Natural killer cell treated with Interleukin-12 subunit alpha and Interleukin-12 subunit beta and Interleukin-15 and Interleukin-18, amount 100 ng/mL, for 72 hours (primary cell): ENCODE results near the gene PTPRCAP. TPM values are rescaled to one million over a fixed set of nuclear protein-coding genes. Genes with fewer than 3 reads are reported as not detected.
A peak's percentile ranks its signal among the peaks of the same experiment; 100 is the strongest.

Experiments
- ATAC-seq, 2 donors: fragments of 150-1000 bp; cut with Tn5 transposase in 1 of 2; sonication (Bioruptor Pico), chemical (Tn5 transposase) in 1 of 2; 2 replicates each; pipeline ENCODE4 v1.10.0; 2021
- DNase-seq: peaks from one replicate; pipeline ENCODE4 v3.0.0; 2022; ENCODE audit warnings: low spot score
- H3K27ac Mint-ChIP-seq, 2 donors: 1 replicate in 1 of 2; 2 replicates in 1 of 2; pipeline ENCODE4 v1.8.0; 2022; ENCODE audit warnings: mixed read lengths in 2 of 2, mild to moderate bottlenecking in 1 of 2, moderate library complexity in 1 of 2
- H3K27me3 Mint-ChIP-seq, 2 donors: 1 replicate in 1 of 2; 2 replicates in 1 of 2; pipeline ENCODE4 v1.8.0; 2022; ENCODE audit warnings: mixed read lengths in 2 of 2
- H3K36me3 Mint-ChIP-seq: one replicate; pipeline ENCODE4 v1.8.0; 2022; ENCODE audit warnings: mixed read lengths
- H3K4me1 Mint-ChIP-seq, 2 donors: 1 replicate in 1 of 2; 2 replicates in 1 of 2; pipeline ENCODE4 v1.8.0; 2022; ENCODE audit warnings: low read depth in 2 of 2, mixed read lengths in 2 of 2, mild to moderate bottlenecking in 1 of 2
- H3K4me3 Mint-ChIP-seq: one replicate; pipeline ENCODE4 v1.8.0; 2022; ENCODE audit warnings: mixed read lengths
- H3K9me3 Mint-ChIP-seq: 2 replicates; pipeline ENCODE4 v1.8.0; 2022; ENCODE audit warnings: mixed read lengths
- total RNA-seq, 2 donors: library from RNA; stranded (reverse); gene quantifications; one replicate each; pipeline ENCODE4 v1.2.3, GENCODE V29; 2022

The PTPRCAP gene
- total RNA-seq, 2 donors from 2014 or later: 198 to 266 TPM

DNA sequence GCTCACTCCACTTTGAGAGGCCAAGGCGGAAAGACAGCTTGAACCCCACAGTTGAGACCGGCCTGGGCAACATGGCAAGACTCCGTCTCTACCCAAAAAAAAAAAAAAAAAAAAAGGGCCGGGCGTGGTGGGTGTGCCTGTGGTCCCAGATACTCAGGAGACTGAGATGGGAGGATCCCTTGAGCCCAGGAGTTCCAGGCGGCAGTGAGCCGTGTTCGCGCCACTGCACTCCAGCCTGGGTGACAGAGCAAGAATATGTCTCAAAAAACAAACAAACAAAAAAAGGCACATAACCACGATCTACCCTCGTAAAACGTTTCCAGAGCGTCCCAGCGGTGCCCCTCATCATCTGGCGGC is 46.6 kb downstream of the PTPRCAP start:
- no peak for ATAC-seq
- Mint-ChIP-seq H3K27me3 (no peaks in the 10 kb centered on the region), H3K4me3 (peak overlapping the region; percentile 85), H3K36me3 (no peaks in the 10 kb centered on the region), H3K4me1 (peaks cover 23 to 29% of the 10 kb centered on the region in 2 donors), H3K9me3 (no peaks in the 10 kb centered on the region), H3K27ac (peak overlapping the region; percentile 62 to 72)
- no peak for DNase-seq

DNA sequence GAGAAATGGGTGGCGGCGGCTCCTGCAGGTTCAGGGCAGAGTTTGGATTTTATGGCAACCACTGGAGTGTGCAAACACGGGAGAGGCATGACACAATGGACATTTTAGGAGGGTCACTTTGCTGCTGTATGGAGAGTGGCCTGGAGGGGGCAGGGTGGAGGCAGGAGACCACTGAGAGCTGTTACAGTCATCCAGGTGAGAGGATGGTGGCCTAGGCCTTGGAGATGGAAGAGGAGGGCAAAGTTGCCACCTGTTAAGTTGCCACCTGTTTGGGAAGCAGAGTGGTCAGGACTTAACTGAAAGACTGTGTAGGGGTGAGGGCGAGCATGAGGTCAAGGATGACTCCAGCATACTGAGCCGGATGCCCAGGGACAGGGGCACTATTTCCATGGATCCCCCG is 48.0 kb downstream of the PTPRCAP start:
- H3K36me3 Mint-ChIP-seq: no peaks in the 10 kb centered on the region
- H3K9me3 Mint-ChIP-seq: no peaks in the 10 kb centered on the region
- H3K27ac Mint-ChIP-seq: peak overlapping the region; percentile 47 to 58
- no peak for ATAC-seq
- no peak for DNase-seq
- peaks cover 0 to 6% of the 10 kb centered on the region in 2 donors for H3K27me3 Mint-ChIP-seq
- H3K4me3 Mint-ChIP-seq: peak overlapping the region; percentile 76
- peaks cover 23 to 29% of the 10 kb centered on the region in 2 donors for H3K4me1 Mint-ChIP-seq

DNA sequence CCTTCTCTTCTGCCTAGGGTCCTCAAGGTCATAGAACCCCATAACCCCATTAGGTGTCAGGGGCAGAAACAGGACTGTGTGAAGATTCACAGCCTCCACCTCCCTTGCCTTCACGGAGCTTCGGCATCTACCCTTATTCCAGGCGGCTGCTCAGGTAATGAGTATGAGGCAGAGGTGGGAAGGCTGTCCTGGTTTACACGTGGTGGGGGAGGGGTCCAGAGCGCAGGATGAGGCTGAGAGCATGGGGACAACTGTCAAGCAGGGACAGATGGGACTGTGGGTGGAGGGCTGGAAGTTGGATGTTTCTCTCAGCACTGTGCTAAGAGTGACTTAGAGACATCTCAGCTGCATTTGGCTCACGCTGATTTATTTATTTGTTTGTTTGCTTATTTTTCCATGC is 50.0 kb downstream of the PTPRCAP start:
- no peak overlapping the region for H3K27ac Mint-ChIP-seq

DNA sequence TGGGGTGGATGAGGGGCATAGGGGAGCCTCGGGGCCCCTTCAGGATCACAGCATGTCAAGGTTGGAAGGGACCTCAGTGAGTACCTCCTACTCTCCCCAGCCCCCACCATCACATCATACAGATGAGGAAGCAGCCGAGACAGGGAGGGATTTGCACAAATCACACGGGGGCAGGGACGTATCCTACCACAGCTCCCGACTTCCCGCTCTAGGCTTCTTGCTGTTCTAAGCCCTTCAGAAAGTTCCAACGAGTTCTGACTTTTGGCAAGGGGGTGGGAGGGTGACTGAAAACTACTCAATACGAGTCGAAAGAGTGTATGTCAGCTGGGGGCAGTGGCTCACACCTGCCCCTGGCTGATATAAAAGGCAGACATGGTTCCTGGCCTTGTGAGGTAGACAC is 50.4 kb downstream of the PTPRCAP start:
- Mint-ChIP-seq H3K4me3 (no peak overlapping the region), H3K27ac (no peak overlapping the region), H3K27me3 (peaks cover 0 to 6% of the 10 kb centered on the region in 2 donors), H3K9me3 (no peaks in the 10 kb centered on the region), H3K36me3 (no peaks in the 10 kb centered on the region), H3K4me1 (peaks cover 17 to 22% of the 10 kb centered on the region in 2 donors)
- DNase-seq: no peak
- no peak for ATAC-seq

More for the DNA sequence above, 50.0 kb downstream of the PTPRCAP start:
- Mint-ChIP-seq H3K4me3 (no peak overlapping the region), H3K27me3 (peaks cover 0 to 6% of the 10 kb centered on the region in 2 donors), H3K4me1 (peaks cover 14 to 22% of the 10 kb centered on the region in 2 donors), H3K9me3 (no peaks in the 10 kb centered on the region), H3K36me3 (no peaks in the 10 kb centered on the region)
- no peak for DNase-seq
- no peak for ATAC-seq

Other genes with a start within 250 kb of the PTPRCAP start
- 100 to 1,000 TPM; 394 to 432 TPM for gene GRK2, start 171.2 kb downstream of the PTPRCAP start, total RNA-seq
- 100 to 1,000 TPM; 182 to 231 TPM for gene ANKRD13D, start 148.4 kb downstream of the PTPRCAP start, total RNA-seq
- gene SSH3, start 134.2 kb downstream of the PTPRCAP start, total RNA-seq: 10 to 100 TPM; 19.2 to 32.3 TPM
- 10 to 100 TPM; 25.7 to 46.4 TPM for gene POLD4, start 84.1 kb downstream of the PTPRCAP start, total RNA-seq
- 1 to 10 TPM; 1.4 to 3.3 TPM for gene CLCF1, start 64.1 kb downstream of the PTPRCAP start, total RNA-seq
- gene RAD9A, start 45.7 kb downstream of the PTPRCAP start, total RNA-seq: 10 to 100 TPM; 25.9 to 47.8 TPM
- 100 to 1,000 TPM; 317 to 378 TPM for gene PPP1CA, start 35.8 kb downstream of the PTPRCAP start, total RNA-seq
- 10 to 100 TPM; 79.5 to 88.8 TPM for gene TBC1D10C, start 33.6 kb downstream of the PTPRCAP start, total RNA-seq
- gene CARNS1, start 22.0 kb downstream of the PTPRCAP start, total RNA-seq: 1 to 10 TPM; 2.3 to 4.9 TPM
- gene RPS6KB2, start 9.2 kb downstream of the PTPRCAP start, total RNA-seq: 100 to 1,000 TPM in 1 of 2 donors, 10 to 100 TPM in 1; 95.8 to 112 TPM
- gene CORO1B, start 5.8 kb upstream of the PTPRCAP start, total RNA-seq: 10 to 100 TPM; 24.1 to 29.0 TPM
- gene GPR152, start 15.0 kb upstream of the PTPRCAP start, total RNA-seq: not detected
- gene CABP4, start 17.7 kb upstream of the PTPRCAP start, total RNA-seq: 1 to 10 TPM; 1.4 to 2.2 TPM
- 10 to 100 TPM; 30.7 to 39.1 TPM for gene TMEM134, start 31.6 kb upstream of the PTPRCAP start, total RNA-seq
- gene AIP, start 45.3 kb upstream of the PTPRCAP start, total RNA-seq: 100 to 1,000 TPM; 120 to 140 TPM
- 100 to 1,000 TPM in 1 of 2 donors, 10 to 100 TPM in 1; 66.0 to 174 TPM for gene PITPNM1, start 67.7 kb upstream of the PTPRCAP start, total RNA-seq
- gene CDK2AP2, start 70.5 kb upstream of the PTPRCAP start, total RNA-seq: 100 to 1,000 TPM in 1 of 2 donors, 10 to 100 TPM in 1; 92.6 to 103 TPM
- gene CABP2, start 85.8 kb upstream of the PTPRCAP start, total RNA-seq: not detected
- 100 to 1,000 TPM; 539 to 557 TPM for gene GSTP1, start 146.1 kb upstream of the PTPRCAP start, total RNA-seq
- gene NDUFV1, start 169.3 kb upstream of the PTPRCAP start, total RNA-seq: 100 to 1,000 TPM; 246 to 381 TPM
- gene NUDT8, start 192.3 kb upstream of the PTPRCAP start, total RNA-seq: 10 to 100 TPM in 1 of 2 donors, 1 to 10 TPM in 1; 9.9 to 11.5 TPM
- not detected for gene TBX10, start 202.1 kb upstream of the PTPRCAP start, total RNA-seq
- not detected for gene ACY3, start 213.0 kb upstream of the PTPRCAP start, total RNA-seq
- gene ALDH3B2, start 236.9 kb upstream of the PTPRCAP start, total RNA-seq: not detected